HepG2 (cell line): ENCODE data around the gene ATP8A1. TPM values are rescaled to one million over a fixed set of nuclear protein-coding genes. Genes with fewer than 3 reads are reported as not detected.

ENCODE experiments used
- ATAC-seq: fragments of 200-7000 bp; cut with Tn5 transposase; 3 replicates; pipeline ENCODE4 v1.9.1; 2020; ENCODE audit warnings: mild to moderate bottlenecking, moderate library complexity
- BruUV-seq: library from RNA; stranded (reverse); fragments of 400-500 nt; replicated peaks from 2 replicates; lab custom pipeline; 2021; lab: Mats Ljungman, UMichigan
- CTCF ChIA-PET: fragments of 300-600 bp; formaldehyde crosslinking; extraction: SDS; loops from one replicate; lab custom pipeline; 2021; ENCODE audit warnings: low total read pairs, inconsistent platforms, low intra/inter-chr PET ratio; lab: Yijun Ruan, JAX
- POLR2A ChIA-PET: fragments of 350-600 bp; sonication (Branson Sonifier 250); formaldehyde crosslinking; loops from one replicate; lab custom pipeline; 2020; ENCODE audit warnings: antibody characterized with exemption, inconsistent platforms; lab: Yijun Ruan, JAX
- DNase-seq: peaks from one replicate; pipeline ENCODE4 v3.0.0-alpha.2; 2015; ENCODE audit warnings: low spot score
- FAIRE-seq: peaks from 3 replicates; lab custom pipeline; 2011; peaks lifted over from hg19 to GRCh38; lab: Jason Lieb, UNC
- H2AFZ ChIP-seq: one replicate; pipeline ENCODE4 v1.6.1; 2011; ENCODE audit warnings: low read length, inconsistent platforms
- H3K27ac ChIP-seq: fragments of 300-600 bp; 3 replicates; pipeline ENCODE4 v1.8.0; 2011; ENCODE audit warnings: mixed run types, mild to moderate bottlenecking, mixed read lengths, low read length, inconsistent platforms; ENCODE audit not compliant: insufficient read depth; ENCODE audit errors: extremely low read length
- H3K27me3 ChIP-seq, 2 experiments: fragments of 200-600 bp in 1 of 2; 2 replicates in 1 of 2; 3 replicates in 1 of 2; pipeline versions ENCODE4 v1.6.0 to v1.8.0; 2011; ENCODE audit warnings: low read length in 2 of 2, mild to moderate bottlenecking in 2 of 2, moderate library complexity in 2 of 2, inconsistent platforms in 1 of 2; ENCODE audit not compliant: insufficient read depth in 2 of 2, control insufficient read depth in 1 of 2
- H3K36me3 ChIP-seq, 2 experiments: fragments of 200-600 bp in 1 of 2; replicated peaks in 1 of 2; 2 replicates in 1 of 2; 3 replicates in 1 of 2; pipeline versions ENCODE4 v1.5.1 to v1.8.0; 2011; ENCODE audit warnings: low read length in 2 of 2, inconsistent platforms in 1 of 2; ENCODE audit not compliant: insufficient read depth in 2 of 2, control insufficient read depth in 1 of 2
- H3K4me1 ChIP-seq: 2 replicates; pipeline ENCODE4 v1.5.1; 2012; ENCODE audit warnings: low read length, inconsistent platforms; ENCODE audit not compliant: insufficient read depth
- H3K4me2 ChIP-seq: 2 replicates; pipeline ENCODE4 v1.6.0; 2011; ENCODE audit warnings: low read depth, low read length, inconsistent platforms
- H3K4me3 ChIP-seq, 3 experiments: fragments of 200-600 bp in 1 of 3; sonication (generic), shearing (Covaris generic) in 1 of 3; replicated peaks in 1 of 3; 2 replicates each; pipeline ENCODE4 v1.5.1; 2011 to 2016; ENCODE audit warnings: low read length in 3 of 3, inconsistent platforms in 2 of 3, low read depth in 2 of 3, mild to moderate bottlenecking in 2 of 3, control low read depth in 1 of 3, mixed read lengths in 1 of 3; ENCODE audit not compliant: insufficient read depth in 1 of 3
- H3K79me2 ChIP-seq: one replicate; pipeline ENCODE4 v1.6.1; 2011; ENCODE audit warnings: low read length, inconsistent platforms; ENCODE audit not compliant: insufficient read depth
- H3K9ac ChIP-seq: 2 replicates; pipeline ENCODE4 v1.6.0; 2011; ENCODE audit warnings: mild to moderate bottlenecking, low read depth, low read length, inconsistent platforms; ENCODE audit not compliant: insufficient read depth
- H3K9me3 ChIP-seq: 2 replicates; pipeline ENCODE4 v1.5.1; 2012; ENCODE audit warnings: mild to moderate bottlenecking, low read length
- H4K20me1 ChIP-seq: 2 replicates; pipeline ENCODE4 v1.6.0; 2011; ENCODE audit warnings: inconsistent platforms, mild to moderate bottlenecking, low read length, moderate library complexity; ENCODE audit not compliant: insufficient read depth
- ETV5 ChIP-seq: IDR thresholded peaks from 2 replicates; pipeline ENCODE4 v1.6.1; 2018; ENCODE audit warnings: missing biosample characterization, missing genetic modification reagents, inconsistent platforms, borderline replicate concordance
- MED1 ChIP-seq: sonication (generic); formaldehyde crosslinking; IDR thresholded peaks from 2 replicates; pipeline ENCODE4 v1.4.0; 2020; ENCODE audit warnings: missing genetic modification reagents
- SNRNP70 ChIP-seq: fragments of 200-400 bp; formaldehyde crosslinking; IDR thresholded peaks from 2 replicates; pipeline ENCODE4 v1.6.1; 2017; ENCODE audit warnings: mild to moderate bottlenecking, low read depth, low read length, moderate library complexity
- SRF ChIP-seq: IDR thresholded peaks from 2 replicates; pipeline ENCODE4 v1.6.1; 2011; ENCODE audit warnings: mild to moderate bottlenecking, low read depth, low read length, moderate library complexity
- SSRP1 ChIP-seq: IDR thresholded peaks from 2 replicates; pipeline ENCODE4 v1.6.1; 2016; ENCODE audit warnings: control low read depth
- U2AF2 ChIP-seq: fragments of 200-400 bp; formaldehyde crosslinking; IDR thresholded peaks from 2 replicates; pipeline ENCODE4 v1.6.1; 2017; ENCODE audit warnings: low read depth, mild to moderate bottlenecking, low read length
- ZMYM4 ChIP-seq: sonication (generic); formaldehyde crosslinking; IDR thresholded peaks from 2 replicates; pipeline ENCODE4 v1.8.1; 2023; ENCODE audit warnings: mild to moderate bottlenecking, missing genetic modification reagents
- ZNF230 ChIP-seq: sonication (generic); formaldehyde crosslinking; IDR thresholded peaks from 2 replicates; pipeline ENCODE4 v1.4.0; 2020; ENCODE audit warnings: mild to moderate bottlenecking, missing genetic modification reagents
- ZNF30 ChIP-seq: sonication (generic); formaldehyde crosslinking; IDR thresholded peaks from 2 replicates; pipeline ENCODE4 v1.5.0; 2020; ENCODE audit warnings: mild to moderate bottlenecking, missing genetic modification reagents
- ZNF564 ChIP-seq: sonication (generic); formaldehyde crosslinking; IDR thresholded peaks from 2 replicates; pipeline ENCODE4 v1.8.1; 2023; ENCODE audit warnings: mild to moderate bottlenecking, missing genetic modification reagents
- ZNF619 ChIP-seq: sonication (generic); formaldehyde crosslinking; IDR thresholded peaks from 2 replicates; pipeline ENCODE4 v1.4.0; 2020; ENCODE audit warnings: mild to moderate bottlenecking, missing genetic modification reagents
- ZNF7 ChIP-seq: IDR thresholded peaks from 2 replicates; pipeline ENCODE4 v1.6.1; 2016; ENCODE audit warnings: missing biosample characterization, missing genetic modification reagents
- ZSCAN12 ChIP-seq: sonication (generic); formaldehyde crosslinking; IDR thresholded peaks from 2 replicates; pipeline ENCODE4 v1.9.0; 2021; ENCODE audit warnings: mild to moderate bottlenecking, missing genetic modification reagents
- ZSCAN31 ChIP-seq: sonication (generic); formaldehyde crosslinking; IDR thresholded peaks from 2 replicates; pipeline ENCODE4 v1.5.0; 2020; ENCODE audit warnings: low read depth, mild to moderate bottlenecking, missing genetic modification reagents
- WGBS: methylation state at CpG from one replicate; pipeline ENCODE4 v1.1.6; 2017; ENCODE audit warnings: low lambda C conversion rate; 5-methylcytosine and 5-hydroxymethylcytosine counted together
- in situ Hi-C: cut with HindIII; loops from 2 replicates; pipeline ENCODE4 v1.10.0; 2017; ENCODE audit warnings: low pct_unique_long_range_greater_than_20kb; ENCODE audit not compliant: extremely low pct_ligation_motif_present
- intact Hi-C: fragments of 100-400 bp; cut with micrococcal nuclease; formaldehyde crosslinking; loops from one replicate; pipeline ENCODE4 v1.10.0; 2022; ENCODE audit not compliant: unreplicated experiment
- polyA plus RNA-seq, 8 experiments: library from polyadenylated mRNA; depleted of rRNA in 3 of 8; stranded (reverse) in 7 of 8; unstranded in 1 of 8; fragments of >200 nt; fragmentation: Illumina TruSeq in 4 of 8; extraction: Trizol in 4 of 8; gene quantifications; 2 replicates each; pipeline versions ENCODE4 v1.2.1 to v1.2.3, GENCODE V29; 2011 to 2016; ENCODE audit warnings: low read depth in 4 of 8, missing spikeins in 1 of 8, mixed read lengths in 1 of 8; ENCODE audit not compliant: insufficient read depth in 1 of 8
- total RNA-seq, 5 experiments: library from RNA; depleted of rRNA; stranded (reverse); fragments of >200 nt; fragmentation: Illumina TruSeq; extraction: Trizol; gene quantifications; 2 replicates each; pipeline ENCODE4 v1.2.3, GENCODE V29; 2016; ENCODE audit warnings: low read depth in 1 of 5
- TF ChIP-seq, protein P1 (sequence below): sonication (generic); formaldehyde crosslinking; IDR thresholded peaks from 2 replicates; pipeline ENCODE4 v1.4.0; 2020; ENCODE audit warnings: missing genetic modification reagents
- TF ChIP-seq, protein P2 (sequence below): sonication (generic); formaldehyde crosslinking; IDR thresholded peaks from 2 replicates; pipeline ENCODE4 v1.8.1; 2022; ENCODE audit warnings: mild to moderate bottlenecking, missing genetic modification reagents
- TF ChIP-seq, protein P3 (sequence below): sonication (generic); formaldehyde crosslinking; IDR thresholded peaks from 2 replicates; pipeline ENCODE4 v1.8.0; 2022; ENCODE audit warnings: missing genetic modification reagents, mild to moderate bottlenecking, borderline replicate concordance
- TF ChIP-seq, protein P4 (sequence below): sonication (generic); formaldehyde crosslinking; conservative IDR thresholded peaks from 2 replicates; pipeline ENCODE4 v1.4.0; 2020; ENCODE audit warnings: missing genetic modification reagents

Gene ATP8A1
- total and polyA plus RNA-seq, 2 of the 13 experiments (the other 11 are each of a cell fraction or from before 2014, with no cell fraction given), result 1.7 to 6.2 TPM

DNA sequence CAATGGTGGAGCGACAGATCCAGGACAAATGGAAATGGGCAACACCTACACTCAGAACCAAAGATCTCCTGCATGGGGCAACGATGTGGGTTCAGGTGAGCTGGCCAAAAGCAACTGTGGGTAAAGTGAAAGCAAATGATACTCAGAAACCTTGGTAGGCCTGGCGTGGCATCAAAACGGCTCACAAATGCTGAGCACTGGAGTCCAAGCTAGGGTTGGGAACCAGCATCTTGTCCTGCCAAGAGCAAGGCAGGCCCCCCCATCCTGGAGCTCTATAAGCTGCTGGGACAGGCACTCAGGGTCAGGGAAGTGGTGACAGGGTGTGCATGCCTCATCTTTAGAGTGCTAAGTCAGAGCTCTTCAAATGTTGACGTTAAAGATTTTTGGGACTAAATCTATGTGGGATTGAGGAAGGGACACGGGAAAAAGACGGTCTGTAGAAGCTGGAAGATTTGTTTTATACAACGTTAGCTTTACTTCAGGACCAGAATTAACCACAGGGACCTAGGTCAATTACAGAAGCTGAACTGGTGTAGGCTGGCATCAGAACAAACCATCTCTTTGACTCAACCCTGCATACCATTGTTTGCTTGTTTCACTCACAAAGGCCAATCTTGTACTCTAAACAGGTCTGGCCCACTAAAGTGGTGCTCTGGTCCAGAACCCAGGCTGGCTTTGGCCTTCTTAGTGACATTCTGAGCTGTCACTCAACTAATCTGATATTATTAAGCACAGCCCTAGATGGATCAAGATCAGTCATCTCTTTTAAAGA lies 10.7 kb downstream of the ATP8A1 start:
- Histone ChIP-seq H2AFZ (no peak overlapping the region), H3K9ac (no peak overlapping the region), H3K36me3 (no peaks in the 10 kb centered on the region), H3K79me2 (no peaks in the 10 kb centered on the region), H3K4me3 (no peak overlapping the region), H4K20me1 (no peaks in the 10 kb centered on the region), H3K27me3 (no peaks in the 10 kb centered on the region), H3K9me3 (no peaks in the 10 kb centered on the region), H3K4me2 (no peak overlapping the region), H3K4me1 (peaks cover 18% of the 10 kb centered on the region), H3K27ac (no peak overlapping the region)
- no peak for TF ChIP-seq ETV5 (CRISPR knock-in tag)
- TF ChIP-seq ZSCAN12, result no peak
- TF ChIP-seq, protein P1, sequence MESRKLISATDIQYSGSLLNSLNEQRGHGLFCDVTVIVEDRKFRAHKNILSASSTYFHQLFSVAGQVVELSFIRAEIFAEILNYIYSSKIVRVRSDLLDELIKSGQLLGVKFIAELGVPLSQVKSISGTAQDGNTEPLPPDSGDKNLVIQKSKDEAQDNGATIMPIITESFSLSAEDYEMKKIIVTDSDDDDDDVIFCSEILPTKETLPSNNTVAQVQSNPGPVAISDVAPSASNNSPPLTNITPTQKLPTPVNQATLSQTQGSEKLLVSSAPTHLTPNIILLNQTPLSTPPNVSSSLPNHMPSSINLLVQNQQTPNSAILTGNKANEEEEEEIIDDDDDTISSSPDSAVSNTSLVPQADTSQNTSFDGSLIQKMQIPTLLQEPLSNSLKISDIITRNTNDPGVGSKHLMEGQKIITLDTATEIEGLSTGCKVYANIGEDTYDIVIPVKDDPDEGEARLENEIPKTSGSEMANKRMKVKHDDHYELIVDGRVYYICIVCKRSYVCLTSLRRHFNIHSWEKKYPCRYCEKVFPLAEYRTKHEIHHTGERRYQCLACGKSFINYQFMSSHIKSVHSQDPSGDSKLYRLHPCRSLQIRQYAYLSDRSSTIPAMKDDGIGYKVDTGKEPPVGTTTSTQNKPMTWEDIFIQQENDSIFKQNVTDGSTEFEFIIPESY (CRISPR knock-in tag), result no peak
- no peak for TF ChIP-seq ZNF619 (CRISPR knock-in tag)
- TF ChIP-seq, protein P2, sequence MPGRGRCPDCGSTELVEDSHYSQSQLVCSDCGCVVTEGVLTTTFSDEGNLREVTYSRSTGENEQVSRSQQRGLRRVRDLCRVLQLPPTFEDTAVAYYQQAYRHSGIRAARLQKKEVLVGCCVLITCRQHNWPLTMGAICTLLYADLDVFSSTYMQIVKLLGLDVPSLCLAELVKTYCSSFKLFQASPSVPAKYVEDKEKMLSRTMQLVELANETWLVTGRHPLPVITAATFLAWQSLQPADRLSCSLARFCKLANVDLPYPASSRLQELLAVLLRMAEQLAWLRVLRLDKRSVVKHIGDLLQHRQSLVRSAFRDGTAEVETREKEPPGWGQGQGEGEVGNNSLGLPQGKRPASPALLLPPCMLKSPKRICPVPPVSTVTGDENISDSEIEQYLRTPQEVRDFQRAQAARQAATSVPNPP (CRISPR knock-in tag), result no peak
- no peak for TF ChIP-seq SRF
- no peak for TF ChIP-seq ZNF564 (CRISPR knock-in tag)
- no peak for TF ChIP-seq U2AF2
- no peak for TF ChIP-seq ZMYM4 (CRISPR knock-in tag)
- no peak for TF ChIP-seq ZNF230 (CRISPR knock-in tag)
- TF ChIP-seq, protein P3, sequence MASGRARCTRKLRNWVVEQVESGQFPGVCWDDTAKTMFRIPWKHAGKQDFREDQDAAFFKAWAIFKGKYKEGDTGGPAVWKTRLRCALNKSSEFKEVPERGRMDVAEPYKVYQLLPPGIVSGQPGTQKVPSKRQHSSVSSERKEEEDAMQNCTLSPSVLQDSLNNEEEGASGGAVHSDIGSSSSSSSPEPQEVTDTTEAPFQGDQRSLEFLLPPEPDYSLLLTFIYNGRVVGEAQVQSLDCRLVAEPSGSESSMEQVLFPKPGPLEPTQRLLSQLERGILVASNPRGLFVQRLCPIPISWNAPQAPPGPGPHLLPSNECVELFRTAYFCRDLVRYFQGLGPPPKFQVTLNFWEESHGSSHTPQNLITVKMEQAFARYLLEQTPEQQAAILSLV (CRISPR knock-in tag), result no peak
- no peak for TF ChIP-seq SNRNP70
- no peak for TF ChIP-seq SSRP1
- TF ChIP-seq ZNF30, result no peak
- TF ChIP-seq, protein P4, sequence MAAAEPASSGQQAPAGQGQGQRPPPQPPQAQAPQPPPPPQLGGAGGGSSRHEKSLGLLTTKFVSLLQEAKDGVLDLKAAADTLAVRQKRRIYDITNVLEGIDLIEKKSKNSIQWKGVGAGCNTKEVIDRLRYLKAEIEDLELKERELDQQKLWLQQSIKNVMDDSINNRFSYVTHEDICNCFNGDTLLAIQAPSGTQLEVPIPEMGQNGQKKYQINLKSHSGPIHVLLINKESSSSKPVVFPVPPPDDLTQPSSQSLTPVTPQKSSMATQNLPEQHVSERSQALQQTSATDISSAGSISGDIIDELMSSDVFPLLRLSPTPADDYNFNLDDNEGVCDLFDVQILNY (CRISPR knock-in tag), result no peak
- TF ChIP-seq MED1 (CRISPR knock-in tag), result no peak
- no peak for TF ChIP-seq ZNF7 (CRISPR knock-in tag)
- no peak for TF ChIP-seq ZSCAN31 (CRISPR knock-in tag)
- DNase-seq (no peak), ATAC-seq (no peak), FAIRE-seq (no peak)
- CTCF ChIA-PET, result no interaction called here
- intact Hi-C loops, result no loop called here
- WGBS, result 50% methylated on average over 8 of the region's 8 CpGs
- POLR2A ChIA-PET, result no interaction called here
- in situ Hi-C loops, result no loop called here
- no TSS peak for BruUV-seq
